GM18868 (cell line): Measurements from ENCODE around the gene CNIH4.
A peak's percentile ranks its signal among the peaks of the same experiment; 100 is the strongest.
"Not testable (repeated sequence)": the region's sequence is repeated elsewhere in the genome, so short reads cannot be mapped to it uniquely, and the experiment has no call there.

ENCODE experiments used
- ATAC-seq: cut with Tn5 transposase; IDR thresholded peaks from one replicate; pipeline ENCODE4 v1.9.1; 2021; ENCODE audit warnings: mild to moderate bottlenecking, moderate library complexity; ENCODE audit not compliant: unreplicated experiment

Gene CNIH4

GRCh38 chr1:224356685-224357625 lies at the start of gene CNIH4:
CNIH4 (plus strand) TSS chr1:224356879; CDS start chr1:224356925, 46 bp downstream.
- ATAC-seq: peak; percentile 99

- ATAC-seq: no peak
These were observed 48.6 kb upstream of the CNIH4 start for GRCh38 chr1:224308064-224308463.

- ATAC-seq: not testable (repeated sequence)
These were observed 45.2 kb upstream of the CNIH4 start for GRCh38 chr1:224311503-224311902.

- no peak for ATAC-seq
These were observed 44.7 kb upstream of the CNIH4 start for GRCh38 chr1:224312025-224312424.

- ATAC-seq: no peak
These were observed 39.2 kb upstream of the CNIH4 start for GRCh38 chr1:224317383-224318045.

- ATAC-seq: no peak
These were observed 35.0 kb upstream of the CNIH4 start for GRCh38 chr1:224321706-224322105.

GRCh38 chr1:224325959-224326358 lies 30.7 kb upstream of the CNIH4 start:
- no peak for ATAC-seq

GRCh38 chr1:224328644-224329043 lies 28.0 kb upstream of the CNIH4 start:
- ATAC-seq: no peak

- no peak for ATAC-seq
These were observed 27.2 kb upstream of the CNIH4 start for GRCh38 chr1:224329484-224329841.

- peak; percentile 72 for ATAC-seq
These were observed 26.6 kb upstream of the CNIH4 start, which contains the start of gene NVL for GRCh38 chr1:224329842-224330753. NVL (minus strand) TSS chr1:224330172; CDS start chr1:224330127, 45 bp downstream.

- ATAC-seq: no peak
These were observed 25.4 kb upstream of the CNIH4 start for GRCh38 chr1:224331326-224331725.

GRCh38 chr1:224331824-224332223 lies 24.9 kb upstream of the CNIH4 start:
- no peak for ATAC-seq

- peak; percentile 60 for ATAC-seq
These were observed 23.3 kb upstream of the CNIH4 start for GRCh38 chr1:224333309-224333926.

GRCh38 chr1:224333939-224334786 lies 22.5 kb upstream of the CNIH4 start:
- no peak for ATAC-seq

GRCh38 chr1:224338150-224338838 lies 18.4 kb upstream of the CNIH4 start:
- ATAC-seq: no peak

- ATAC-seq: no peak
These were observed 17.1 kb upstream of the CNIH4 start for GRCh38 chr1:224339442-224340033.

- ATAC-seq: peak; percentile 74
These were observed 16.0 kb upstream of the CNIH4 start for GRCh38 chr1:224340453-224341384.
